Central memory CD8-positive, alpha-beta T cell (primary cell): ENCODE results near the gene CPEB2.

Experiments
- ATAC-seq: fragments of 150-1000 bp; cut with Tn5 transposase; replicated peaks from 2 replicates; pipeline ENCODE4 v1.10.0; 2022; ENCODE audit warnings: mild to moderate bottlenecking, moderate FRiP score, moderate number of reproducible peaks; ENCODE audit not compliant: poor library complexity, severe bottlenecking; ENCODE audit errors: extremely low read depth
- DNase-seq, 2 donors: peaks; one replicate each; pipeline ENCODE4 v3.0.0; 2021; ENCODE audit warnings: low spot score in 2 of 2
- H3K27ac Mint-ChIP-seq: one replicate; pipeline ENCODE4 v1.8.0; 2022; ENCODE audit warnings: low read depth, mild to moderate bottlenecking, moderate library complexity, mixed read lengths
- H3K27me3 Mint-ChIP-seq: one replicate; pipeline ENCODE4 v1.8.0; 2022; ENCODE audit warnings: mixed read lengths
- H3K36me3 Mint-ChIP-seq: one replicate; pipeline ENCODE4 v1.8.0; 2022; ENCODE audit warnings: mild to moderate bottlenecking, moderate library complexity, mixed read lengths; ENCODE audit not compliant: insufficient read depth
- H3K4me1 Mint-ChIP-seq: one replicate; pipeline ENCODE4 v1.8.0; 2022; ENCODE audit warnings: mixed read lengths
- H3K4me3 Mint-ChIP-seq: one replicate; pipeline ENCODE4 v1.8.0; 2022; ENCODE audit warnings: mild to moderate bottlenecking, moderate library complexity, mixed read lengths
- H3K9me3 Mint-ChIP-seq: one replicate; pipeline ENCODE4 v1.8.0; 2022; ENCODE audit warnings: mixed read lengths

Gene CPEB2

GRCh38 chr4:15001869-15002658, at the start of gene CPEB2:
TSS of gene CPEB2 (plus strand) at chr4:15002481. CDS start at chr4:15002674, 193 bp downstream.
- Mint-ChIP-seq H3K9me3 (no peaks in the 10 kb centered on the region), H3K4me3 (peak within 1 kb of the TSS; percentile 92), H3K27ac (peak within 1 kb of the TSS; percentile 93), H3K36me3 (peaks cover 31% of the 10 kb centered on the region), H3K4me1 (peaks cover 30% of the 10 kb centered on the region), H3K27me3 (no peaks in the 10 kb centered on the region)
- peak; percentile 79 to 84 for DNase-seq
- peak; percentile 69 for ATAC-seq

DNA sequence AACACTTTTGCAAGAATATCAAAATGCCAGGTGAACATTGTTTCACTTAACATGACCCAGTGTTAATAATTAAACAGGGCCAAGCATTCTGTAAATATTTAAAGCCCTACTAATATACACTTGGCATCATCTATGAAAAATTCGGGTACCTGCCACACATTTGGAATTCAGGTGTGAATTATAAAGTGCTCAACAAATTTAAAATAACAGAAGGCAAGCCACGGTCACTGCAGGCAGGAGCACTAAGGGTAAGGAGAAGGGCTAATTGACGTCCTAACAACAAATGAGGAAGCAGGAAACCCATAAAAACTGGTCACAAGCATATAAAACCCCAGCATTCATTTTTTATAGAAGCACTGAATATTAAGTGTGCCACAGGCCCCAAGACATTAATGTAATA, 43.8 kb upstream of the CPEB2 start:
- ATAC-seq (no peak), DNase-seq (no peak)
- Mint-ChIP-seq H3K9me3 (no peaks in the 10 kb centered on the region), H3K4me1 (no peaks in the 10 kb centered on the region), H3K36me3 (no peaks in the 10 kb centered on the region), H3K27ac (no peak overlapping the region), H3K4me3 (no peak overlapping the region), H3K27me3 (peaks cover 38% of the 10 kb centered on the region)

DNA sequence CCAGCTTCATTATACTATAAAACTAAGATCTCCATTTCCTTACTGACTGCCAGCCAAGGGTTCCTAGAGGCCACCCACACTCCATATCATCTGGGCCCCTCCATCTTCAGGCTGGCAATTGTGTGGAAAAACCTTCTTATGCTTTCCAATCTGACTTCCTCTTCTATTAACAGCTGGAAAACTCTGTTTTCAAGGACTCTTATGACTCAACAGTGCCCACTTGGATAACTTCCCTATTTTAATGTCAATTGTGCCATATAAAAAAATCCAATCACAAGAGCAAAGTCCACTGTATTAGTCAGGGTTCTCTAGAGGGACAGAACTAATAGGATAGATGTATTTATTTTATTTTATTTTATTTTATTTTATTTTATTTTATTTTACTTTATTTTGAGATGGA, 41.0 kb upstream of the CPEB2 start:
- Mint-ChIP-seq H3K4me1 (no peaks in the 10 kb centered on the region), H3K9me3 (no peaks in the 10 kb centered on the region), H3K27ac (no peak overlapping the region), H3K36me3 (no peaks in the 10 kb centered on the region), H3K4me3 (no peak overlapping the region), H3K27me3 (peaks cover 40% of the 10 kb centered on the region)
- ATAC-seq (no peak), DNase-seq (no peak)

DNA sequence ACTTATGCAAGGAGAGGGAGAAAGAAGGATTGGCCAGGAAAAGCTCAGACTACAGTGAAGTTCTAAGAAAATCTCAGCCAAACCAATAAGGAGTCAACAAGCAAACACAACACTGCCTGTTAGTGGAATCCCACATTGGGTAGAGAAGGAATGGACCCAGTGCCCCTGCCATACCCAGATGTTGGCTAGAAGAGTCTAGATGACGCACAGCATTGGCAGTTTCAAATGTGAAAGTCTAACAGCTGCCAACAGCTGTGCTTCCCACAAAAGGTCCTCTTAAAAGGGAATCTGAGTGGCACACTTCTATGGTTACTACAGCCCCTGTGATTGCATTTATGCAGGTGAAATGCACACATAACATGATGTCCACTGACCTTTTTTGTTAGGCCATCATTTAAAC, 37.2 kb upstream of the CPEB2 start:
- Mint-ChIP-seq H3K9me3 (no peaks in the 10 kb centered on the region), H3K4me1 (no peaks in the 10 kb centered on the region), H3K4me3 (no peak overlapping the region), H3K36me3 (no peaks in the 10 kb centered on the region), H3K27me3 (peaks cover 58% of the 10 kb centered on the region), H3K27ac (no peak overlapping the region)
- ATAC-seq (no peak), DNase-seq (no peak)

- no peak for ATAC-seq
- Mint-ChIP-seq H3K27me3 (peaks cover 73% of the 10 kb centered on the region), H3K36me3 (no peaks in the 10 kb centered on the region), H3K4me1 (no peaks in the 10 kb centered on the region), H3K27ac (no peak overlapping the region), H3K9me3 (peaks cover 5% of the 10 kb centered on the region), H3K4me3 (no peak overlapping the region)
- no peak for DNase-seq
Observed at GRCh38 chr4:14967982-14968381, 34.3 kb upstream of the CPEB2 start.

GRCh38 chr4:14977830-14978229, 24.5 kb upstream of the CPEB2 start:
- DNase-seq (no peak), ATAC-seq (no peak)

GRCh38 chr4:14984448-14984847, 17.8 kb upstream of the CPEB2 start:
- H3K36me3 Mint-ChIP-seq, result no peaks in the 10 kb centered on the region
- DNase-seq (no peak), ATAC-seq (no peak)
- no peak overlapping the region for H3K4me3 Mint-ChIP-seq
- H3K27me3 Mint-ChIP-seq, result peaks cover 6% of the 10 kb centered on the region
- H3K4me1 Mint-ChIP-seq, result no peaks in the 10 kb centered on the region
- H3K9me3 Mint-ChIP-seq, result no peaks in the 10 kb centered on the region
- no peak overlapping the region for H3K27ac Mint-ChIP-seq

More at GRCh38 chr4:14977830-14978229, 24.5 kb upstream of the CPEB2 start:
- no peaks in the 10 kb centered on the region for H3K36me3 Mint-ChIP-seq
- H3K27me3 Mint-ChIP-seq, result peaks cover 43% of the 10 kb centered on the region
- peaks cover under 1% of the 10 kb centered on the region for H3K9me3 Mint-ChIP-seq
- no peaks in the 10 kb centered on the region for H3K4me1 Mint-ChIP-seq
- H3K27ac Mint-ChIP-seq, result no peak overlapping the region
- H3K4me3 Mint-ChIP-seq, result no peak overlapping the region

GRCh38 chr4:14985161-14985560, 17.1 kb upstream of the CPEB2 start:
- no peaks in the 10 kb centered on the region for H3K9me3 Mint-ChIP-seq
- no peak overlapping the region for H3K4me3 Mint-ChIP-seq
- DNase-seq (no peak), ATAC-seq (no peak)
- H3K4me1 Mint-ChIP-seq, result no peaks in the 10 kb centered on the region
- no peaks in the 10 kb centered on the region for H3K27me3 Mint-ChIP-seq
- no peak overlapping the region for H3K27ac Mint-ChIP-seq
- no peaks in the 10 kb centered on the region for H3K36me3 Mint-ChIP-seq

- no peak for DNase-seq
- H3K27me3 Mint-ChIP-seq, result no peaks in the 10 kb centered on the region
- no peaks in the 10 kb centered on the region for H3K9me3 Mint-ChIP-seq
- no peak overlapping the region for H3K27ac Mint-ChIP-seq
- H3K4me1 Mint-ChIP-seq, result no peaks in the 10 kb centered on the region
- no peak for ATAC-seq
- no peak overlapping the region for H3K4me3 Mint-ChIP-seq
- H3K36me3 Mint-ChIP-seq, result no peaks in the 10 kb centered on the region
Observed at GRCh38 chr4:14985843-14986242, 16.4 kb upstream of the CPEB2 start.

DNA sequence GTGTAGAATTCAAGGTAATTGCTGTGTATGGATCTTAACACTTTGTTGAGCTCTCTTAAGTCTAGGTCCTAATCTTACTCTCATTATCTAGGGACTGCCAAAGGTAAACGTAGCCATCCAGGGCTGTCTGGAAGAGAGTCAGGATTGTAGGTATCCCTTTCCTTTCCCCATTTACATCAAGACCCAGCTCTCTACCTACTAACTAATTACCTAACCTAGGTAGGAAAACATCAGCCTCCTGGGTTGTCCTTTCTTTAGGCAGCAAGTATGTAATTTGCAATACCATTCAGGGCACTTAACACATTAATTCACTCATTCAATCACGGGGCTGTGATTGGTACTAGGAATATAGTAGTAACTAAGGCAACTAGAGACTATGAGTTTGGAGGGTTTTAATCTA, 15.2 kb upstream of the CPEB2 start:
- H3K27ac Mint-ChIP-seq, result no peak overlapping the region
- ATAC-seq, result no peak
- no peak overlapping the region for H3K4me3 Mint-ChIP-seq
- no peaks in the 10 kb centered on the region for H3K36me3 Mint-ChIP-seq
- H3K4me1 Mint-ChIP-seq, result no peaks in the 10 kb centered on the region
- no peak for DNase-seq
- peaks cover 9% of the 10 kb centered on the region for H3K27me3 Mint-ChIP-seq
- no peaks in the 10 kb centered on the region for H3K9me3 Mint-ChIP-seq

DNA sequence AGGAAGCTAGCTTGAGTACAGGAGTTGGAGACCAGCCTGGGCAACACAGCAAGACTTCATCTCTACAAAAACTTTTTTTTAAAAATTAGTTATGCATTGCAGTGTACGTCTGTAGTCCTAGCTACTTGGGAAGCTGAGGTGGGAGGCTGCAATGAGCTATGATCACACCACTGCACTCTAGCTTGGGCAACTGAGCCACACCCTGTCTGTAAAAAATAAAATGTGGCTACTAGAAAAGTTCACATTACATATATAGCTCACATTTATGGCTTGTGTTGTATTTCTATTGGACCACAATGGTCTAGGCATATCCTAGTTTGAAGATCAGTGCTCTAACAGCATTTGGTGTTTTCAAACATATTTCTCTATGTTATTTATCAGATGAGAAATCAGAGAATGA, 11.8 kb upstream of the CPEB2 start:
- no peaks in the 10 kb centered on the region for H3K9me3 Mint-ChIP-seq
- peaks cover 17% of the 10 kb centered on the region for H3K27me3 Mint-ChIP-seq
- ATAC-seq (no peak), DNase-seq (no peak)
- no peaks in the 10 kb centered on the region for H3K4me1 Mint-ChIP-seq
- no peak overlapping the region for H3K4me3 Mint-ChIP-seq
- H3K27ac Mint-ChIP-seq, result no peak overlapping the region
- H3K36me3 Mint-ChIP-seq, result no peaks in the 10 kb centered on the region

DNA sequence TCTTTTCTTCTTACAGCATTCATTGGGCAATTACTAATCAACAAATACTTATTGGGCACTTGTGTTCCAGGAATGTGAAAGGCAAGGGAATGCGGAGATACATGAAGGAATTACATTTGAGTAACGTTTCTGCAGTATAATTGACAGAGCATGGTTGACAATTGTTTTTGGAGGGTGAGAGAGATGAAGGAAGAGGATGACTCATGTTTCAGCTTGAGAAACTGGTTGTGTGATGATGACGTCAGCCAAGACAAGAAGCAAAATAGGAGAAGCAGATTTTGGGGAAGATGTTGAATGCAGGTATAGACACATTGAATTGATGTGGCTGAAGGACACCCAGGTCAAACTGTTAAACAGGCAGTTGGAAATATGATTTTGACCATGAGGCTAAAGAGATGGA, 8.0 kb upstream of the CPEB2 start:
- peaks cover 6% of the 10 kb centered on the region for H3K4me1 Mint-ChIP-seq
- H3K4me3 Mint-ChIP-seq, result no peak overlapping the region
- no peak overlapping the region for H3K27ac Mint-ChIP-seq
- H3K36me3 Mint-ChIP-seq, result no peaks in the 10 kb centered on the region
- H3K27me3 Mint-ChIP-seq, result peaks cover 17% of the 10 kb centered on the region
- no peak for DNase-seq
- ATAC-seq, result no peak
- no peaks in the 10 kb centered on the region for H3K9me3 Mint-ChIP-seq

GRCh38 chr4:15001248-15001868, 923 bp upstream of the CPEB2 start:
- ATAC-seq (peak; percentile 25), DNase-seq (peak; percentile 31 to 53)
- Mint-ChIP-seq H3K4me1 (peaks cover 28% of the 10 kb centered on the region), H3K4me3 (peak overlapping the region; percentile 92), H3K27ac (peak overlapping the region; percentile 93), H3K9me3 (no peaks in the 10 kb centered on the region), H3K36me3 (peaks cover 31% of the 10 kb centered on the region), H3K27me3 (no peaks in the 10 kb centered on the region)
